ENCODE measurements around the gene SCN1B. TPM values are rescaled to one million over a fixed set of nuclear protein-coding genes. Genes with fewer than 3 reads are reported as not detected.

The SCN1B gene
- total and polyA plus RNA-seq, 10 of the 15 experiments (the other 5 are each of a cell fraction or from before 2014, with no cell fraction given): 0.04 to 0.54 (median 0.11) TPM; not detected in 3

DNA sequence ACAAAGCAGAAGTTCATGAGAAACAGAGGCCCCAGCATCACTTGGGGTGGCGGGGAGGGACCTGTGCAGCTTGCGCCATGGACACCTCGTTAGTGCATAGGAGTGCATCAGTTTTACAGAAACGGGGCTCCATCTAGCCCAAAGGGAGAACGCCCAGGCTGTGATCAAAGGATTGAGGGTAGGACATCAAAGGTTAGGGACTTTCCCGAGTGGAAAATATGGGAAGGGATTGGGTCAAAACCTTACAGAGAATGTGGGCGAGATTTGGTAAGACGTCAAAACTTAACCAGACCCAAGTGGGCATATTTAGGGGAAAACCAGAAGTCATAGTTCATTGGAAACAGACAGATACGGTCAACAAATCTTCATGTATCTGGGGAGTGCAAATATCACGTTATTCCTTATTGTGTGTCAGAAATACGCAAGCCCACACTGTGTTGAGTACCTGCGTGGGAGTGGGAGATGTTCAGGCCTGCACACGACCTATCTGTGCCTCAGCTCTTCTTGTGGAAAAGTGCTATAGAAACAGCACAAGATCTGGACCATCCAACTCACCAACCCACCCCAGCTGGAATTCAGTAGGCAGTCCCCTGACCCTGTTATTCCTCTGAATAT is 39.6 kb upstream of the SCN1B start (continued):
- TF ChIP-seq, protein P1, sequence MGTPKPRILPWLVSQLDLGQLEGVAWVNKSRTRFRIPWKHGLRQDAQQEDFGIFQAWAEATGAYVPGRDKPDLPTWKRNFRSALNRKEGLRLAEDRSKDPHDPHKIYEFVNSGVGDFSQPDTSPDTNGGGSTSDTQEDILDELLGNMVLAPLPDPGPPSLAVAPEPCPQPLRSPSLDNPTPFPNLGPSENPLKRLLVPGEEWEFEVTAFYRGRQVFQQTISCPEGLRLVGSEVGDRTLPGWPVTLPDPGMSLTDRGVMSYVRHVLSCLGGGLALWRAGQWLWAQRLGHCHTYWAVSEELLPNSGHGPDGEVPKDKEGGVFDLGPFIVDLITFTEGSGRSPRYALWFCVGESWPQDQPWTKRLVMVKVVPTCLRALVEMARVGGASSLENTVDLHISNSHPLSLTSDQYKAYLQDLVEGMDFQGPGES (IDR thresholded peaks at IDR 0.05): no peak
- TF ChIP-seq HDAC6 (IDR thresholded peaks at IDR 0.05; ENCODE audit: unreplicated experiment) (no peak), ATF7 (IDR thresholded peaks at IDR 0.05; ENCODE audit: low read depth) (peak; percentile 50; the same call in 1 of the 2 replicates), KDM1A (IDR thresholded peaks at IDR 0.05; ENCODE audit: borderline replicate concordance) (no peak), CHD4 (IDR thresholded peaks at IDR 0.05) (no peak), SREBF1 (IDR thresholded peaks at IDR 0.05; ENCODE audit: low read length) (no peak), ZBTB11 (CRISPR knock-in tag; IDR thresholded peaks at IDR 0.05) (no peak), IKZF1 (conservative IDR thresholded peaks at IDR 0.05) (peak; percentile 99), STAT3 (IDR thresholded peaks at IDR 0.05; ENCODE audit: low read depth, low read length) (0 out of 2 replicates have a peak, but pooled peaks have one; percentile 70), MXI1 (IDR thresholded peaks at IDR 0.05; ENCODE audit: low read depth, low read length) (no peak), RUNX3 (IDR thresholded peaks at IDR 0.05; ENCODE audit: low read length) (peak; percentile 83), JUNB (IDR thresholded peaks at IDR 0.05) (peak; percentile 28; the same call in 1 of the 2 replicates), RAD51 (IDR thresholded peaks at IDR 0.05) (no peak), CHD1 (IDR thresholded peaks at IDR 0.05; ENCODE audit: low read depth, low read length) (no peak), MYC (IDR thresholded peaks at IDR 0.05; ENCODE audit: insufficient read depth, insufficient read length, insufficient replicate concordance, low read length, severe bottlenecking) (no peak), ZNF24 (IDR thresholded peaks at IDR 0.05) (no peak), BHLHE40 (IDR thresholded peaks at IDR 0.05; ENCODE audit: borderline replicate concordance in 1 of 2, low read depth in 2 of 2, low read length in 1 of 2) (peak in 1 of 2 experiments; percentile 73; a peak in 1 of 4 replicates)
- TF ChIP-seq, protein P2, sequence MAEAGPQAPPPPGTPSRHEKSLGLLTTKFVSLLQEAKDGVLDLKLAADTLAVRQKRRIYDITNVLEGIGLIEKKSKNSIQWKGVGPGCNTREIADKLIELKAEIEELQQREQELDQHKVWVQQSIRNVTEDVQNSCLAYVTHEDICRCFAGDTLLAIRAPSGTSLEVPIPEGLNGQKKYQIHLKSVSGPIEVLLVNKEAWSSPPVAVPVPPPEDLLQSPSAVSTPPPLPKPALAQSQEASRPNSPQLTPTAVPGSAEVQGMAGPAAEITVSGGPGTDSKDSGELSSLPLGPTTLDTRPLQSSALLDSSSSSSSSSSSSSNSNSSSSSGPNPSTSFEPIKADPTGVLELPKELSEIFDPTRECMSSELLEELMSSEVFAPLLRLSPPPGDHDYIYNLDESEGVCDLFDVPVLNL (IDR thresholded peaks at IDR 0.05; ENCODE audit: low read depth, low read length): no peak
- TF ChIP-seq, protein P3, sequence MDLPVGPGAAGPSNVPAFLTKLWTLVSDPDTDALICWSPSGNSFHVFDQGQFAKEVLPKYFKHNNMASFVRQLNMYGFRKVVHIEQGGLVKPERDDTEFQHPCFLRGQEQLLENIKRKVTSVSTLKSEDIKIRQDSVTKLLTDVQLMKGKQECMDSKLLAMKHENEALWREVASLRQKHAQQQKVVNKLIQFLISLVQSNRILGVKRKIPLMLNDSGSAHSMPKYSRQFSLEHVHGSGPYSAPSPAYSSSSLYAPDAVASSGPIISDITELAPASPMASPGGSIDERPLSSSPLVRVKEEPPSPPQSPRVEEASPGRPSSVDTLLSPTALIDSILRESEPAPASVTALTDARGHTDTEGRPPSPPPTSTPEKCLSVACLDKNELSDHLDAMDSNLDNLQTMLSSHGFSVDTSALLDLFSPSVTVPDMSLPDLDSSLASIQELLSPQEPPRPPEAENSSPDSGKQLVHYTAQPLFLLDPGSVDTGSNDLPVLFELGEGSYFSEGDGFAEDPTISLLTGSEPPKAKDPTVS (IDR thresholded peaks at IDR 0.05; ENCODE audit: low read depth, low read length): no peak
- TF ChIP-seq, protein P4, sequence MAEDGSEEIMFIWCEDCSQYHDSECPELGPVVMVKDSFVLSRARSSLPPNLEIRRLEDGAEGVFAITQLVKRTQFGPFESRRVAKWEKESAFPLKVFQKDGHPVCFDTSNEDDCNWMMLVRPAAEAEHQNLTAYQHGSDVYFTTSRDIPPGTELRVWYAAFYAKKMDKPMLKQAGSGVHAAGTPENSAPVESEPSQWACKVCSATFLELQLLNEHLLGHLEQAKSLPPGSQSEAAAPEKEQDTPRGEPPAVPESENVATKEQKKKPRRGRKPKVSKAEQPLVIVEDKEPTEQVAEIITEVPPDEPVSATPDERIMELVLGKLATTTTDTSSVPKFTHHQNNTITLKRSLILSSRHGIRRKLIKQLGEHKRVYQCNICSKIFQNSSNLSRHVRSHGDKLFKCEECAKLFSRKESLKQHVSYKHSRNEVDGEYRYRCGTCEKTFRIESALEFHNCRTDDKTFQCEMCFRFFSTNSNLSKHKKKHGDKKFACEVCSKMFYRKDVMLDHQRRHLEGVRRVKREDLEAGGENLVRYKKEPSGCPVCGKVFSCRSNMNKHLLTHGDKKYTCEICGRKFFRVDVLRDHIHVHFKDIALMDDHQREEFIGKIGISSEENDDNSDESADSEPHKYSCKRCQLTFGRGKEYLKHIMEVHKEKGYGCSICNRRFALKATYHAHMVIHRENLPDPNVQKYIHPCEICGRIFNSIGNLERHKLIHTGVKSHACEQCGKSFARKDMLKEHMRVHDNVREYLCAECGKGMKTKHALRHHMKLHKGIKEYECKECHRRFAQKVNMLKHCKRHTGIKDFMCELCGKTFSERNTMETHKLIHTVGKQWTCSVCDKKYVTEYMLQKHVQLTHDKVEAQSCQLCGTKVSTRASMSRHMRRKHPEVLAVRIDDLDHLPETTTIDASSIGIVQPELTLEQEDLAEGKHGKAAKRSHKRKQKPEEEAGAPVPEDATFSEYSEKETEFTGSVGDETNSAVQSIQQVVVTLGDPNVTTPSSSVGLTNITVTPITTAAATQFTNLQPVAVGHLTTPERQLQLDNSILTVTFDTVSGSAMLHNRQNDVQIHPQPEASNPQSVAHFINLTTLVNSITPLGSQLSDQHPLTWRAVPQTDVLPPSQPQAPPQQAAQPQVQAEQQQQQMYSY (CRISPR knock-in tag; IDR thresholded peaks at IDR 0.05): no peak
